22Rv1 (cell line): Measurements from ENCODE around the gene CCDC175.

Source experiments
- H3K27ac ChIP-seq: fragments of 450-650 bp; 2 replicates; pipeline ENCODE4 v1.5.1; 2017
- ZFX ChIP-seq: fragments of 450-650 bp; IDR thresholded peaks from 2 replicates; pipeline ENCODE4 v1.6.1; 2017; ENCODE audit warnings: antibody characterized with exemption, borderline replicate concordance
- TF ChIP-seq, protein P1 (sequence below): fragments of 450-650 bp; IDR thresholded peaks from 2 replicates; pipeline ENCODE4 v1.5.1; 2017; ENCODE audit warnings: mild to moderate bottlenecking

The CCDC175 gene

DNA sequence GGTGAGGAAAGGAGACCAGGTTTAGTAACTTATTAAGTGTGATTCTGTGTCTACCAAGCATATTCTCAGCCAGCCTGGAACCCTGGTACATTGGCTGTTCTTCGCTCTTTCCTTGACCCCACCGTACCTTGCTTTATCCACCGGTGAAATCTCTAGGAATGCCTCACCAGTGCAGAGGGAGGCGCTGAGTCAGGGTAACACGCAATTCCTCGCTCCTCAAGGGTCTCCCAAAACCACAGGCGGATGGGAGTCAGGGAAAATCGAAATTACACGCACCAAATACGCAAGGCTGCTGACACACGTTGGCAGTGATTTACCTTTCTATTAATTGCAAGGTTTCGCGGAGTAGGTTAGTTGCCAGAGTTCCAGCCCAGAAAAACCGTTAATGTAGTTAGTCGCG is 93.2 kb downstream of the CCDC175 start:
- H3K27ac ChIP-seq, result peak overlapping the region; percentile 91
- no peak for TF ChIP-seq ZFX
- TF ChIP-seq, protein P1, sequence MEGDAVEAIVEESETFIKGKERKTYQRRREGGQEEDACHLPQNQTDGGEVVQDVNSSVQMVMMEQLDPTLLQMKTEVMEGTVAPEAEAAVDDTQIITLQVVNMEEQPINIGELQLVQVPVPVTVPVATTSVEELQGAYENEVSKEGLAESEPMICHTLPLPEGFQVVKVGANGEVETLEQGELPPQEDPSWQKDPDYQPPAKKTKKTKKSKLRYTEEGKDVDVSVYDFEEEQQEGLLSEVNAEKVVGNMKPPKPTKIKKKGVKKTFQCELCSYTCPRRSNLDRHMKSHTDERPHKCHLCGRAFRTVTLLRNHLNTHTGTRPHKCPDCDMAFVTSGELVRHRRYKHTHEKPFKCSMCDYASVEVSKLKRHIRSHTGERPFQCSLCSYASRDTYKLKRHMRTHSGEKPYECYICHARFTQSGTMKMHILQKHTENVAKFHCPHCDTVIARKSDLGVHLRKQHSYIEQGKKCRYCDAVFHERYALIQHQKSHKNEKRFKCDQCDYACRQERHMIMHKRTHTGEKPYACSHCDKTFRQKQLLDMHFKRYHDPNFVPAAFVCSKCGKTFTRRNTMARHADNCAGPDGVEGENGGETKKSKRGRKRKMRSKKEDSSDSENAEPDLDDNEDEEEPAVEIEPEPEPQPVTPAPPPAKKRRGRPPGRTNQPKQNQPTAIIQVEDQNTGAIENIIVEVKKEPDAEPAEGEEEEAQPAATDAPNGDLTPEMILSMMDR, result no peak

DNA sequence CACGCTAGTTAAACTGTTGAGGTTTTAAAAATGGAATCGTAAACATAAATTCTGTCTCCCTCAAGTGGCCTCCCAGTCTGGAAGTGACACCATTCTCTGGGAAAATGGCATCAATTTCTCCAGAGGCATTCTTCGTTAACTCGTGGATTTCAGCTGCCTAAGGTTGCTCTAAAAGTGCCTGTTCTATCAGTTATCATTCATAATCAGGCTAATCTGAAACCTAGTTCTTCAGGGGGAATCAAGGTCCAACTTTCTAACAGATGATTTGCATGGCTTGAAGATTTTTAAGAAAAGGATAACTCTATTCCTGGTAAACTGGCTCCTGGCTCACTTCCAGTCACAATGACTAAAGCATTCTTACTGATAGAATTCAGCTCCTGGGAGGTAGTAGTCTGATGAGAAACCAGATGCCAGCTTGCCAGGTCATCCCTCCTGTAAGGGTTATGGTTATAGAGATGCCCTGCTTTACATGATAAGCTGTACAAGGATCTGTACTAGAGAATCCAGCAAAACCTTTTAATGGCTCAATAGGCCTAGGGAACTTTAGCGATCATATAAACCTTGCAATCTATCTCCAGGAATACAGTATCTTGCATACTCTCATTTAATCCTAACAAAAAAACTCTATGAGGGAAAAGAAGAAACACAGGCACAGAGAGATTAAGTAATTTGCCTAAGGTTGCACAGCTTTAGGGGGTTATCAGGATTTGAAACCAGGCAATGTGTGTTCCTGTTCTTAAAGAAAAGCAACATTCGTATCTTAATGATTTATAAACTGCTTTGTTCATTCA is 93.9 kb downstream of the CCDC175 start:
- no peak for TF ChIP-seq ZFX
- TF ChIP-seq, protein P1, result no peak
- peak overlapping the region; percentile 91 for H3K27ac ChIP-seq

GRCh38 chr14:59481871-59482540 is 94.6 kb downstream of the CCDC175 start:
- no peak for TF ChIP-seq ZFX
- TF ChIP-seq, protein P1, result no peak
- H3K27ac ChIP-seq, result peak overlapping the region; percentile 91

DNA sequence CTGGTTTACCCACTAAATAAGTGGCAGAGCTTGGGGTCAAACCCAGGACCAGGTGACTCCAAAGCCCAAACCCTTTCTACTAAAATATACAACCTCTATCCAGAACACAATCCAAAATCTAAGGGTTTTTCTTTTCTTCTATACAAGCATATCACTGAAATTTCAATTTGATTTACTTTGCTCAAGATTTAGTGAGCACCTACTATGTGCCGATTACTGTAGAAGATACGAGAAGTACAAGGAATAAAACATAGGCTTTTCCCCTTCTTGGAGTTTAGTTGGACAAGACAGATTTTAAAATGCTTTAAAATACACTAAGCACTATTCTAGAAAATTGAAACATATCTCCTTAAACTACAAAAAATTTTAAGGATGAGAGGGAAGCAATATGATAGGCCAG is 95.2 kb downstream of the CCDC175 start:
- TF ChIP-seq, protein P1, result no peak
- TF ChIP-seq ZFX, result no peak
- no peak overlapping the region for H3K27ac ChIP-seq

DNA sequence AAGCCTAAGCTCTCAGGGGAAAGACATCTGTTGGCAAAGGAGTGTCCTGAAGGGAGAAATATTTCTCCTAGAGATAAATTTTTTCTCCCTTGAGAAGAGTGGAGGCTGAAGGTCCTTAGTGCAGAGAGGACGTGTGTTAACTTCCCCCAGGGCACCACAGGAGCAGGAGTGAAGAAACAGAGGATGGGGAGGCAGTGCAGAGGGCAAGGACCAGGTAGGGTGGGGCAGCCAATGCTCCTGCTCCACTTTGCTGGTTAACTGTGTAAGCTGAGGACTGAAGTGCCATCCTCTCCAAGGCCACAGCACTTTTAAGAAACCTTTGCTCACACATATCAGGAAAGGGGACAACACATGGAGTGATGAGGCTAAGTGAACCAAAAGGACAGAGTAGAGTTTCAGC is 96.4 kb downstream of the CCDC175 start:
- no peak for TF ChIP-seq ZFX
- TF ChIP-seq, protein P1, result no peak
- no peak overlapping the region for H3K27ac ChIP-seq

DNA sequence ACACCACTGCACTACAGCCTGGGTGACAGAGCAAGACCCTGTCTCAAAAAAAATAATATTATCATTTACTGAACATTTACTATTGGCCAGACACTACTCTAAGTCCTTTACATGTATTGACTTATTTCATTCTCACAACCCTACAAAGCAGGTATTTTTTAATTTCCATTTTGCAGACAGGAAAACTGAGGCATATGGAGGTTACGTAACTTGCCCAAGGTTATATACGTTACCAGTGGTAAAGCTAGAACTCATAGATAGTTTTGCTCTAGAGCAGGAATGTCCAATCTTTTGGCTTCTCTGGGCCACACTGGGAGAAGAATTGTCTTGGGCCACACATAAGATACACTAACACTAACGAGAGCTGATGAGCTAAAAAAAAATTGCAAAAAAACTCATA is 98.1 kb downstream of the CCDC175 start:
- TF ChIP-seq, protein P1, result no peak
- TF ChIP-seq ZFX, result no peak

DNA sequence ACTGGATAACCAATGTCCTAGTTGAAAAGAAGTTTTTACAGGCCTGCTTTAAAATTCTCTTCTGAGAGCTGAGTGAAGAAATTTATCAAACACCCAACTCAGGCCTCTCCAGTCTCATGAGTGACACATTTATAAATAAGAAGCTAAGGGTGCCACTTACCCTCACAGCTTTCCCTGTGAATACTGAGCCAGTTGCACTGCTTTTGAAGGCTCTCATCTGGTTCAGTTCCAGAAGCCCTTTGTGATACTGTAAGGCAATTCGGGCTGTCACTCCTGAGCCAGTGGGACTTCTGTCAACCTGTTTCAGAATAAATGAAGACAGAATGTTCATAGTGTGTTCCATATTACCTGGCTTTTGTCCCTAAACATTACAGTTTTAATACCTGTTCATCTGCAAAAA is 100.9 kb downstream of the CCDC175 start:
- no peak for TF ChIP-seq ZFX
- TF ChIP-seq, protein P1, result no peak
- H3K27ac ChIP-seq, result no peak overlapping the region

More for the DNA sequence above, 98.1 kb downstream of the CCDC175 start:
- H3K27ac ChIP-seq, result no peak overlapping the region
